HUDEP-2 (cell line): Measurements from ENCODE around the gene CD2.

Experiments
- DNase-seq, 76 experiments: peaks; one replicate each; lab custom pipeline; 2025; ENCODE audit not compliant: unreplicated experiment in 76 of 76; lab: John Stamatoyannopoulos, UW

Gene CD2, protein sequence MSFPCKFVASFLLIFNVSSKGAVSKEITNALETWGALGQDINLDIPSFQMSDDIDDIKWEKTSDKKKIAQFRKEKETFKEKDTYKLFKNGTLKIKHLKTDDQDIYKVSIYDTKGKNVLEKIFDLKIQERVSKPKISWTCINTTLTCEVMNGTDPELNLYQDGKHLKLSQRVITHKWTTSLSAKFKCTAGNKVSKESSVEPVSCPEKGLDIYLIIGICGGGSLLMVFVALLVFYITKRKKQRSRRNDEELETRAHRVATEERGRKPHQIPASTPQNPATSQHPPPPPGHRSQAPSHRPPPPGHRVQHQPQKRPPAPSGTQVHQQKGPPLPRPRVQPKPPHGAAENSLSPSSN

DNA sequence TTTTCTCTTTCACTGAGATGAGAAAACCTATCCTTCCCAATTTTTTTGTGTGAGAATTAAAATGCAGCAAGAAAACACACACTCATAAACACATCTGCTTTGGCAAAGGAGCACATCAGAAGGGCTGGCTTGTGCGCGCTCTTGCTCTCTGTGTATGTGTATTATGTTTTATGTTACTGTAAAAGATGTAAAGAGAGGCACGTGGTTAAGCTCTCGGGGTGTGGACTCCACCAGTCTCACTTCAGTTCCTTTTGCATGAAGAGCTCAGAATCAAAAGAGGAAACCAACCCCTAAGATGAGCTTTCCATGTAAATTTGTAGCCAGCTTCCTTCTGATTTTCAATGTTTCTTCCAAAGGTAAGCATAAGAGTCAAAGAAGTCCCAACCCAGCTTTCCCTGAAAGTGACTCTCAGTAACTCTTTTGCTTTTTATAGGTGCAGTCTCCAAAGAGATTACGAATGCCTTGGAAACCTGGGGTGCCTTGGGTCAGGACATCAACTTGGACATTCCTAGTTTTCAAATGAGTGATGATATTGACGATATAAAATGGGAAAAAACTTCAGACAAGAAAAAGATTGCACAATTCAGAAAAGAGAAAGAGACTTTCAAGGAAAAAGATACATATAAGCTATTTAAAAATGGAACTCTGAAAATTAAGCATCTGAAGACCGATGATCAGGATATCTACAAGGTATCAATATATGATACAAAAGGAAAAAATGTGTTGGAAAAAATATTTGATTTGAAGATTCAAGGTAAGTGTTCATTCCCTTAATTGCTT is at the start of gene CD2:
CD2 (plus strand) TSS at position 233 of the 780 bp plus-strand sequence; CDS start at position 296, 63 bp downstream.
- no peak for DNase-seq

DNA sequence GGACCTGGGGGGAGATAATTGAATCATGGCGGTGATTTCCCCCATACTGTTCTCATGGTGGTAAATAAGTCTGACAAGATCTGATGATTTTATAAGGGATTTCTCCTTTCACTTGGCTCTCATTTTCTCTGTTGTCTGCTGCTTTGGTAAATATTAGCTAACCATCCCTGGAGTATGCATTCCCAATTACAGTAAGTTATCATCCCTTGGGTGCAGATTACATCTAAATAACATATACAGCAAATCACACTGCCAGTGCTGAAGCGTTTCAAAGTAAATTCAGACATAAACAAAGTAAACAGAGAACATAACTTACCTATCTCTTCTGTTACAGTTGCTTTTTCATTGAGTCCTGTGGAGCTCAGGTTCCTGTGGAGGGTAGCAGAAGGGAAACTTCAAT is 48.1 kb upstream of the CD2 start:
- DNase-seq = no peak

DNA sequence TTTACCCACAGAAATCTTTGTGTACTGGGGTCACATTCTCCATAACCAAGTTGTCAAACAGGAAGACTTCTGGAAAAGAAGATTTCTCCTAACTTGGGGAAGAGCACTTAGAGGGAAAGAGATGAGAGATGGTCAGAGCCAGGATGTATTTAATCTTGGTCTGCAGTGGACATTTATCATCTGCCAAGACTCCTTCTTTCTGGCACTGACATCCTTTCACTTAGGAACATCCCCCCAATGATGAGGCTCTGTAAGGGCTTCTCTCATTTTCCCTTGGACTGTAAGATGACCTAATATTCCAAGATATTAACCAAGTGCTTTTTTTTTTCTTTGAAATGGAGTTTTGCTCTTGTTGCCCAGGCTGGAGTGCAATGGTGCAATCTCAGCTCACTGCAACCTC is 47.4 kb upstream of the CD2 start:
- no peak for DNase-seq

DNA sequence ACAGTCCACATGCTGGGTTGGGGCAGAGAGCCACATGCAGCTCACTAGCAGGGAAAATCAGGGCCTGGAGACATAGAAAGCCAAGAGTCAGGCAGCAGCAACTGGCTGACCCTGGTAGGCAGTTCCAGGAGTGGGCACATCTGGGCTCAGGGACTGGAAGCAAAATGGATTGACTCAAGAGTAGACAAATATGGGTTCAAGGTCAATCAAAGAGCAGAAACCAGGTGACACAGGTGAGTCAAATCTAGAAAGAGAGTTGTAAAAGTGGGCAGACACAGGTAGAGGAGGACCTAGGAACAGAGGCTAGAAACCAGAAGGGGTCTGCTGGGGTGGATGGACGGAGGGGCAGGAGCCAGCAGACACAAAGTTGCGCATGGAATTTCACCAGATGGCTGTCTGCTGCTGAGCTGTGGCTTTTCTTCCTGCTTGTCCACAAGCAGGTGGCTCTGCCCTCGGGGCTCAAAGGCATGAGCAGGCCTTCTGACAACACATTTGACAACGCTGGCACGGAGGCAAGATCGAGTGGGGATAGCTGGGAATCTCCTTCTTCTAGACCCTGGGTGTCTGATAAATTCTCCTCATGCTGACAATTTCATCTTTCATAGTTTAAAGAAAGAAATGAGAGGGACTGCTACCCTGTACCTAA is 45.9 kb upstream of the CD2 start:
- no peak for DNase-seq

DNA sequence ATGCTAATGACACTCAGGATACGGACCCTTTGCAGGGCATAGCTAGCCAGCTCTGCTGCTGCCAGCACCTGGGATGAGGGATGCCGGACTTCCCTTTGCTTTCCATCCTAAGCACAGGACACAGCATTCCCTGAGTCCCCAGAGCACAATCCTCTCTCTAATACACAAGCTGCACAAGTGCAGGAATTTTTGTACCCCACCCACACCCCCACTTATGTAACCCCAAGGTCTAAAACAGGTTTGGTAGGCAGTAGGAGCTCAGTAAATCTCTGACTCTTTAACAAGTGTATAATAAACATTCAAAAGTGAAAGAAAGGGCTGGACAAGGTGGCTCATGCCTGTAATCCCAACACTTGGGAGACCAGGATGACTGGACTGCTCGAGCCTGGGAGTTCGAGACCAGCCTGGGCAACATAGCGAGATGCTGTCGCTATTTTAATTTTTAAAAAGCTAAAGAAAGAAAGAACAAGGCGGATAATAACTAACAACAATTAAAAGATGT is 44.5 kb upstream of the CD2 start:
- no peak for DNase-seq

DNA sequence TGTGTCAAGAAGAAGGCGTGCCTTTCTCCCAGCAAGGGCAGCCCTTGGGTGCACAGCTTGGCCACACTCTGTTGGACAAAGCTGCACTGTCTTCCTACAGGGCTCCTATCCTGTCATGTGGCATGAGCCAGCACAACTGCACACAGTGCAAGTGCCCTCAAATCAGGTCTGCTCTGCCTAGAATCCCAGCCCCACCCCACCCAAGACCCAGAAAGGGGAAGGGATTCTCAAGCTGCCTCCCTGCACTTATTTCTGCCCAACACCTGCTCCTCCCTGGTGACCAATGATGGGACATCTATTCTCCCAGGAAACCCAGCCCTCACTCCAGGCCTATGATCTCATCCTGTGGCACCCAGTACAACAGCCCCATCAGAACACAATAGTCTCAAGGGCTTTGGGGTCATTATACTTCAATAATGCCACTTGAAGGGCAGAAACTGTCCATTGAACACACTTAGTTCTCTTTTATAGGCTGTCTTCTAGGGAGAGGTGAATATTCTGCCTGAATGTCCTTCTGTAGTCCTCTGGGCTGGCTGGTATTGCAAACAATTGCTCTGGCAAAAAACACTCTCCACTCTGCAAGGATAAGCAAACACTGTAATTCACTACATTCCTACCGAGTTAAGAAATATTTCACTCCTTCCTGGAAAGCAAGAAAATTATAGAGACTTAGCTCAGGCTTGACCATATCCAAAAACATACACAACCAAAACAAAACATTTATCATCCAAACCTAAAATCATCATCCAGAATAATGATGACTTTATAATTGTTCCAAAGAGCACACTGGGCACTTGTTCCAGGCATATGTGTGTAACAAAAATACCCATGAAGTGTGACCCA is 43.6 kb upstream of the CD2 start:
- no peak for DNase-seq

DNA sequence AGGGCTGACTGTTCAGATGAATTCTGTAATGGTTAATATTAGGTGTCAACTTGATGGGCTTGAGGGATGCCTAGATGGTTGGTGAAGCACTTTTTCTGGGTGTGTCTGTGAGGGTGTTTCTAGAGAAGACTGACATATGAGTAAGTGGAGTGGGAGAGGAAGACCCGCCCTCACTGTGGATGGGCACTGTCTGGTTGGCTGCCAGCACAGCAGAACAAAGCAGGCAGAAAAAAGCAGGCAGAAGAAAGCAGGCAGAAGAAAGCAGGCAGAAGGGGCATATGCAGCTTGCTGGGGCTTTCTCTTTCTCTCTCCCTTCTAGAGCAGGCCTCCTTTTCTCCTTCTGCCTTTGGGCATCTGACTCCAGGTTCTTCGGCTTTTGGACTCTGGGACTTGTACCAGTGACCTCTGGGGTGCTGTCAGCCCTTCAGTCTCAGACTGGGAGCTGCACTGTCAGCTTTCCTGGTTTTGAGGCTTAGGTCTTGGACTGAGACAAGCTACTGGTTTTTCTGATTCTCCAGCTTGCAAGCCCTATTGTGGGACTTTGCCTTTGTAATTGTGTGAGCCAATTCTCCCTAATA is 42.9 kb upstream of the CD2 start:
- peak in 1 of 76 experiments; percentile 4 for DNase-seq

DNA sequence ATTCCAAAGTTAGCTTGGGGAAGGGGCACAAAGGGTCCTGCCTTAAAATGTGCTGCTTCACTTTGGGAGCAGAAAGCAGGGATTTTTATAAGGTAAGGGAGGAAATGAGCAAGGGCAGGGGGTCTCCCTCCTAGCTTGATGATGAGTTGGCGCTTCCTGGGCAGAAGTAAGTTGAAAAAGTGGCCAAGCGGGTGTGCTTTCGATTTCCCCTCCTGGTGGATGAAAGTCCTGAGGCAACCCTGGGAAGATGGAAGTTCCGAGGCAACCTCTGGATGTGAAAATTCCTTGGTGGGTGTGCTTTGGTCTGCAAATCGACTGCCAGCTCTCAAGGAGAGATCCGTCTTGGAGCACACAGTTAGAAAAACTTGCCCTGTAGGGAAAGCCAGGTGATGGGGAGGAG is 41.7 kb upstream of the CD2 start:
- DNase-seq = no peak

DNA sequence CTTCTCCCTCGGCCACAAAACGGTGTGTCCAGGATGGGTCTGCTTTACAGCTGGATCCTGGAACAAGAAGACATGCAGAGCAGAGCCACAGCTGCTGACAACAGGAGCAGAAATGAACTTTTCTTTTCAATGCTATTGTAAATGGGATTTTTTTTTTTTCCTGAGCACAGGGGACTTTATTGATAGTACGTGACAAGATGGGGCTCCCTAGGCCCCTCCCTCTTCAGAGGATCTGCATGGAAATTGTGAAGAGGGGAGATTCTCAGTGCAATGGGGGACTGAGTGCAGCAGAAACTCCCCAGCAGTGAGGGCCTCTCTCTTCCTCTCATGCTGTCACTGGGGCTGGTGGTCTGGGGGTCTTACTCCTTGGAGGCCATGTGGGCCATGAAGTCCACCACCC is 40.8 kb upstream of the CD2 start:
- DNase-seq = no peak

DNA sequence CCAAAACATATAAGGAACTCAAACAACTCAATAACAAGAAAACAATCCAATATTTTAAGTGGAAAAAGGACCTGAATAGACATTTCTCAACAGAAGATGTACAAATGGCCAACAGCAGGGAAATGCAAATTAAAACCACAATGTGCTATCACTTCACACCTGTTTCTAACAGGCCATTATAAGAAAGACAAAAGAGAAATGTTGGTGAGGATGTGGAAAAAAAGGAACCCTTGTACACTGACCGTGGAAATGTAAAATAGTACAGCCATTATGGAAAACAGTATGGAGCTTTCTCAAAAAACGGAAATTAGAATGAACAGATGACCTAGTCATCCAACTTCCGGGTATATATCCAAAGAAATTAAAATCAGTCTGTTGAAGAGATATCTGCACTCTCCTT is 37.8 kb upstream of the CD2 start:
- no peak for DNase-seq

DNA sequence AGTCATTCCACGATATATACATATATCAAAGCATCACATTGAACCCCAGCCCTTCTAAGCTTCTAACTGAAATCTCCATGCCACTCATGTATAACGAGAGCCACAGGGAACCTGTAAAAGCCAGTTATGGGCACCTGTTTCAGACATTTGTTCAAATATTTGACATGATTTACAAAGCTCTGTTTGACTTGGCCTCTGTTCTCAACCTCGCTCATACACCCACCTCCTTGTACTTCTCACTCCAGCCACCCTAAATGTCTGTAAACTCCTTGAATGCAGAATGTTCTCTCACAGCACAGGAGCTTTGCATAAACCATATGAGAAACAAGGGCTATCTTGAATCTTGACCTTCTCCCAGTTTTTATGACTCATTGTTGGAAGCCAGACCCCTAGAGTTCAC is 36.9 kb upstream of the CD2 start:
- no peak for DNase-seq

DNA sequence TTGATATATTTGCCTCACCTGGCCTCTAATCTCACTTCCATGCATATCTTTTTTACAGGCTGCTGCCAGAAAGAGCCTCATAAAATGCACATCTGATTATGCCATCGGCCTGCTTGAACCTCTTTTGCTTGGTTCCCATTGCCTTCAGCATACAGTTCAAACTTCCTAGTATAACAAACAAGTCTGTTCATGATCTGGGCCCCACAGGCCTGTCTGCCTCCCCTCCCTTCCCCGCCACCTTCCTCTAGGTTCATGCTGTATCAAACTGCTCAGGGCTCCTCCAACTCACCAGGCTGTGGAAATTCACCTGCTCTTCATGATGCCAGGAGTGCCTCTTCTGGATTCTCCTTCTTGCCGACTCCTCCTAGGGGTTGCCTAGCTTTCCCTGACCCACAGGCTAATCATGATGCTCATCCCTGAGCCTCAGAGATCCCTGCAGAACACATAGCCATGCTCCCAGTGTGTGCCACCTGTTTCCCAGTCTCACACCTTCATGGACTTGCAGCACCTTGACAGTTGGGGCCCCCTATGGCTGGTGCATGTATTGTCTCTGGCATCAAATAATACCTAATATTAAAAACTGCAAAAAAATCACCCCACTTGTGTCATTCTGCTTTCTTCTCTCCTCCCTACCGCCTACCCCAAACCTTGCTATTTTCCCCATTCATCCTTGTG is 33.7 kb upstream of the CD2 start:
- DNase-seq = no peak

DNA sequence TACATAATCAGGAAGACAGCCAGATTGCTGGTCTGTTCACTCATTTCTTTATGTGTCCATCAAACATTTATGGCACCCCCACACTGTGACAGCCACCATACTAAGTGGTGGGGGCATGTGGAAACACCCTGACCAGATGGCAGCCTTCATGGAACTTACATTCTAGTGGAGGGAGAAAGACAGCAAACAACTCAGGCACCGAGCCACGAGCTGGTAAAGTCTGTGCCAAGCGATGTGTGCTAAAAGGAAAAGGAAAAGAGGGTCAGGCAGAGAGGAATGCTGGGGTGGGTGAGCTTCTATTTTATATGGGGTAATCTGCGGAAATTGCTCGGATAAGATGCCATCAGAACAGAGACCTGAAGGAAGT is 33.2 kb upstream of the CD2 start:
- DNase-seq = no peak

DNA sequence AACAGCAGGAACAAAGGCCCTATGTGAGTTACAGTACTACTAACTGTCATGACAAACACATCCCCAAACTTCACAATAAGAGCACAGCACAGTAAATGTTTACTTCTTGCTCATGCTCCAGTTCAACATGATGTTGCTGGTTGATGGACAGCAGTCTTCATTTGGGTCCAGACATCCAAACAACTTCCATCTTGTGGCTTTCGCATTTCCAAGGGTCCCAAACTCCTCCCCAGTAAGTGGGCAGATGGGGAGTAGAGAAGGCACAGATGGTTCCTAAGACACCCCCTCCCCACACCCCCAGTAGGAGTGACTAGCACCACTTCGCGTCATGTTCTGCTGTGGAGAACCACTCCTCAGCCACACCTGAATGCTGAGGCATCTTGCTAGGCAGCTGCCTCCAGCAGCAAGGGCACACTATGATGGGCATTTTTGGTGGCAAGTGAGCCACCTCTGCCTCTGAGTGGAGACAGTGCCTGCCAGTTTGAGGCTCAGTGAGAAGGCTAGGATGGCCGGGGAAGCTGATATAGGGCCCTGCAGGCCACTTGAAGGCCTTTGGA is 32.7 kb upstream of the CD2 start:
- no peak for DNase-seq

DNA sequence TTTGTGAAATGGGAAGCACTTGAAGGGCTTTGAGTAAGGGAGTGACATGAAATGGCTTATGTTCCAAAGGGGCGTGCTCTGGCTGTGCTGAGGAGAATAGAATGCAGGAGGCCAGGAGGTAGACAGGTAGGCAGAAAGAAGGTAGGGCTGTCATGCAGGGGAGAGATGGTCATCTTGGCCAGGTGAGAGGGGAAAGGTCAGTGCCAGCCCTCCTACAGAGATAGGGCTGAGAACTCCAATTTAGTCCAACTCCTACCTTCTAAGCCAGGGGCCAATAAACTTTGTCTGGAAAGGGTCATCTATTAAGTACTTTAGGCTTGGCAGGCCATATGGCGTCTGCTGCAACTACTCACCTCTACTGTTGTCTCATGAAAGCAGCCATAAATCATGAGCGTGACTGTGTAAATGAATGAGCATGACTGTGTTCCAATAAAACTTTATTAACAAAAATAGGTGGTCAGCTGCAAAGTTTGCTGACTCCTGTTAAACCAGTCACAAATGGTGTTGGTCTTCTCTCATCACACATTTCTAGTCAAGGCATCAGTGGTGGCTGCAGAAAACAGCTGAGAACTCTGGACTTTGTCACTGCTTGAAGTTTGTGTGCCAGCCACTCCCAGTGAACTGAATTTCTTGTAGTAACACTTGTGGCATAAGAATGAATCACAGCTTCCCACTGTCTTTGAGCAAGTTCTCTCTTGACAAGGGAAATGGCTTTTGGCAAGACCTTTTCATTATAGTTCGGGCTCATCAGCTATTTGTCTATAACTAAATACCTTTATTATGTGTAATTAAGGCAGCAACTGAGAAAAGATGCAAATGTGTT is 32.0 kb upstream of the CD2 start:
- no peak for DNase-seq

DNA sequence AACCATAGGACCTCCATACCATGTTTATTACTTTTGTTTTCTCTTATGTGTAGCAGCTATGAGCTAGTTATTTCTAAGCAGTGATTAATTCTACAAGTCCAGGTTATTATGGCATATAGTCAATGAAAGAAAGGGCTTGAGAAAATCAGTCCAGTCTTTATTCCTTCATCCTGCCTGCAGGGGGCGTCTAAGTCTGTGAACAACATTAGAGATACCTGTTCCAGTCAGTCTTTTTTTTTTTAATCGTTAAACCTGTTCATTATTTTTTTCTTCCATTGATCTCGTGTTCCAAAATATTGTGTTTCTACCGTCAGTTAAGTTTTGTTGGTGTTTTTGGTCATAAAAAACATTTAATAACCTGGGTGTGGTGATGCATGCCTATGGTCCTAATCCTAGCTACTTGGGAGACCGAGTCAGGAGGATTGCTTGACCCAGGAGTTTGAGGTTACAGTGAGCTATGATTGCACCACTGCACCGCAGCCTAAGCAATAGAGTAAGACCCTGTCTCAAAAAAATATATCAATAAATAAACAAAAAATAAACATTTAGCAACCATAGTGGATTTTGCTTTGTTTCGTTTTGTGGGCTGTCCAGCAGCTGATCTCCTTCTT is 29.4 kb upstream of the CD2 start:
- peak in 47 of 76 experiments; percentile 3 to 61 (median 29) for DNase-seq

DNA sequence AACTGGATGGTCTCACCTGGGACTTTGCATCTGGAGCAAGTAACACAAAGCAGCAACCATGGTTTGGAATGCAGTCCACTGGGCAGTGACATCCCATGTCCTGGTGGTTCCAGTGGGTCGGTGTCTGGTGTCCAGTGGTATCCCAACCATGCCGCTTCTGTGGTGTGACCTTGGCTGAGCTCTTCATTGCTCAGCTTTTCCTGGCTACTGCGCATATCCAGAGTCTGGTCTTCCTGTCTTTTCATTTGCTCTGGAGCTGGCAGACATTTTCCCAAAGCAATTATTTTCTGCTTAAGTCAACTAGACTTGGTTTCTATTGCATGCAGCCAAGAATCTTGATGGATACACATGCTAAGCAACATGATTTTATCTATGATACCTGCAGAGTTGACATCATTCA is 28.4 kb upstream of the CD2 start:
- no peak for DNase-seq
